ENCODE results near the gene CFTR. TPM values are rescaled to one million over a fixed set of nuclear protein-coding genes. Genes with fewer than 3 reads are reported as not detected.

The CFTR gene
- total RNA-seq, 1 experiment from 2014 or later, result 0.72 TPM

- TF ChIP-seq ZNF532 (CRISPR knock-in tag; IDR thresholded peaks at IDR 0.05; ENCODE audit: borderline replicate concordance) (no peak), E2F1 (CRISPR knock-in tag; IDR thresholded peaks at IDR 0.05) (no peak), ZNF512 (CRISPR knock-in tag; IDR thresholded peaks at IDR 0.05; ENCODE audit: borderline replicate concordance) (no peak), ATF2 (CRISPR knock-in tag; IDR thresholded peaks at IDR 0.05; ENCODE audit: borderline replicate concordance, low read depth) (no peak), TEAD4 (CRISPR knock-in tag; IDR thresholded peaks at IDR 0.05) (no peak)
These were observed 160.6 kb downstream of the CFTR start (continued) for GRCh38 chr7:117640465-117640864.

GRCh38 chr7:117645481-117646165 is 165.8 kb downstream of the CFTR start:
- ChIA-PET CTCF (no interaction called here), POLR2A (no interaction called here)
- Mint-ChIP-seq H3K36me3 (no peaks in the 10 kb centered on the region), H3K27me3 (ENCODE audit: low read depth) (no peaks in the 10 kb centered on the region), H3K4me3 (no peak overlapping the region), H3K27ac (no peak overlapping the region), H3K9me3 (peaks cover 9% of the 10 kb centered on the region), H3K4me1 (no peaks in the 10 kb centered on the region)
- ATAC-seq (no peak), DNase-seq (ENCODE audit: low spot score) (no peak)
- TF ChIP-seq IRF2 (CRISPR knock-in tag; IDR thresholded peaks at IDR 0.05; ENCODE audit: borderline replicate concordance, low read depth), result no peak

GRCh38 chr7:117648203-117648866 is 168.5 kb downstream of the CFTR start:
- ATAC-seq (no peak), DNase-seq (ENCODE audit: low spot score) (no peak)
- Mint-ChIP-seq H3K27me3 (ENCODE audit: low read depth) (no peaks in the 10 kb centered on the region), H3K27ac (no peak overlapping the region), H3K4me1 (peaks cover 7% of the 10 kb centered on the region), H3K36me3 (no peaks in the 10 kb centered on the region), H3K4me3 (no peak overlapping the region), H3K9me3 (peaks cover 9% of the 10 kb centered on the region)
- CTCF ChIA-PET, result no interaction called here
- POLR2A ChIA-PET, result no interaction called here
- no peak for TF ChIP-seq ZNF317 (CRISPR knock-in tag; IDR thresholded peaks at IDR 0.05; ENCODE audit: borderline replicate concordance, low read depth)
- no peak for TF ChIP-seq GRHL2 (CRISPR knock-in tag; IDR thresholded peaks at IDR 0.05; ENCODE audit: insufficient replicate concordance, severe bottlenecking)
- no peak for TF ChIP-seq ZNF512 (CRISPR knock-in tag; IDR thresholded peaks at IDR 0.05; ENCODE audit: borderline replicate concordance)
- TF ChIP-seq ATF2 (CRISPR knock-in tag; IDR thresholded peaks at IDR 0.05; ENCODE audit: borderline replicate concordance, low read depth), result no peak
- no peak for TF ChIP-seq NFATC4 (CRISPR knock-in tag; IDR thresholded peaks at IDR 0.05)
- no peak for TF ChIP-seq FOXJ3 (CRISPR knock-in tag; IDR thresholded peaks at IDR 0.05; ENCODE audit: borderline replicate concordance)
- no peak for TF ChIP-seq ZNF281 (CRISPR knock-in tag; IDR thresholded peaks at IDR 0.05)
- no peak for TF ChIP-seq GTF2I (CRISPR knock-in tag; conservative IDR thresholded peaks at IDR 0.05)
- TF ChIP-seq ZMAT4 (CRISPR knock-in tag; IDR thresholded peaks at IDR 0.05), result no peak
- TF ChIP-seq JUN (CRISPR knock-in tag; IDR thresholded peaks at IDR 0.05), result no peak
- TF ChIP-seq RORB (CRISPR knock-in tag; IDR thresholded peaks at IDR 0.05), result no peak
